PFSK-1 (cell line): ENCODE results near the gene ENC1.

Source experiments
- POLR2AphosphoS5 ChIP-seq: IDR thresholded peaks from 2 replicates; pipeline ENCODE4 v1.6.1; 2012; ENCODE audit warnings: low read depth, mild to moderate bottlenecking, control low read depth, low read length, moderate library complexity
- TAF1 ChIP-seq: IDR thresholded peaks from 2 replicates; pipeline ENCODE4 v1.6.1; 2012; ENCODE audit warnings: low read length, control low read depth, borderline replicate concordance; ENCODE audit not compliant: insufficient read depth

DNA sequence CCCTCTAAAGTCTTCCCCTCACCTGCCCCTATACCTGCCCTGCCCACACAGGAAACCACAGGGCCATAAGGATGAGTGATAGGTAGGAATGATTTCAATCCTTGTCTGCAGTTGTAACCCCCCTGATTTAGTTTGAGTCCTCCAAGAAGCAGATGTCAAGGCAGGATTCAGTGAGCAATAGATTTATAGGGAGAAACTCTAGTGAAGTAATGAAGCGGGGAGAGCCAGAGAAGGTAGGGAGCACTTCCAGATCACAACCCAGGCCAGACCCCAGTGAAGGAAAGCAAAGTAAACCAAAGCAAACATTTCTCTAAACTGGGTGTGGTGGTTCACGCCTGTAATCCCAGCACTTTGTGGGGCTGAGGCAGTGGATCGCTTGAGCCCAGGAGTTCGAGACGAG, 22.4 kb downstream of the ENC1 start:
- TF ChIP-seq POLR2AphosphoS5 = no peak
- no peak for TF ChIP-seq TAF1
